ENCODE measurements around the gene EFNA3. TPM values are rescaled to one million over a fixed set of nuclear protein-coding genes. Genes with fewer than 3 reads are reported as not detected.

Gene EFNA3
- total RNA-seq, 4 donors from 2014 or later, result 2.3 to 8.7 (median 5.3) TPM

DNA sequence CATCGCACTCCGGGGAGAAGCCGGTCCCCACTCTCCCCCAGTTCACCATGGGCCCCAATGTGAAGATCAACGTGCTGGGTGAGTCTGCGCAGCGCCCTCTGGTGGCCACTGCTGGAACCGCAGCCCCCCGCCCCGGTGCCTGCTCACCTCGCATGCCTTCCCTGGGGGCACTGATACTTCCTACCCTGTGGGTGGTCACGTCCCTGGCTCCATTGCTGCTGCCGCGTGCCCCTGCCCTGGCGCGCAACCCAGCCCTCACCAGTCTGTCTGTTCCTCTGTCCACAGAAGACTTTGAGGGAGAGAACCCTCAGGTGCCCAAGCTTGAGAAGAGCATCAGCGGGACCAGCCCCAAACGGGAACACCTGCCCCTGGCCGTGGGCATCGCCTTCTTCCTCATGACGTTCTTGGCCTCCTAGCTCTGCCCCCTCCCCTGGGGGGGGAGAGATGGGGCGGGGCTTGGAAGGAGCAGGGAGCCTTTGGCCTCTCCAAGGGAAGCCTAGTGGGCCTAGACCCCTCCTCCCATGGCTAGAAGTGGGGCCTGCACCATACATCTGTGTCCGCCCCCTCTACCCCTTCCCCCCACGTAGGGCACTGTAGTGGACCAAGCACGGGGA, 7.6 kb downstream of the EFNA3 start:
- peak; percentile 79 to 89 (median 85) for DNase-seq
- Histone ChIP-seq H3K36me3 (no peaks in the 10 kb centered on the region), H3K9me3 (no peaks in the 10 kb centered on the region), H3K27me3 (peaks cover 0 to 23% of the 10 kb centered on the region in 2 donors), H3K4me1 (peaks cover 3 to 48% (median 26%) of the 10 kb centered on the region in 4 donors), H3K4me3 (peak overlapping the region; percentile 61 to 75 (median 62)), H3K27ac (peak overlapping the region; percentile 81 to 93 (median 90))
- TF ChIP-seq, protein P1, sequence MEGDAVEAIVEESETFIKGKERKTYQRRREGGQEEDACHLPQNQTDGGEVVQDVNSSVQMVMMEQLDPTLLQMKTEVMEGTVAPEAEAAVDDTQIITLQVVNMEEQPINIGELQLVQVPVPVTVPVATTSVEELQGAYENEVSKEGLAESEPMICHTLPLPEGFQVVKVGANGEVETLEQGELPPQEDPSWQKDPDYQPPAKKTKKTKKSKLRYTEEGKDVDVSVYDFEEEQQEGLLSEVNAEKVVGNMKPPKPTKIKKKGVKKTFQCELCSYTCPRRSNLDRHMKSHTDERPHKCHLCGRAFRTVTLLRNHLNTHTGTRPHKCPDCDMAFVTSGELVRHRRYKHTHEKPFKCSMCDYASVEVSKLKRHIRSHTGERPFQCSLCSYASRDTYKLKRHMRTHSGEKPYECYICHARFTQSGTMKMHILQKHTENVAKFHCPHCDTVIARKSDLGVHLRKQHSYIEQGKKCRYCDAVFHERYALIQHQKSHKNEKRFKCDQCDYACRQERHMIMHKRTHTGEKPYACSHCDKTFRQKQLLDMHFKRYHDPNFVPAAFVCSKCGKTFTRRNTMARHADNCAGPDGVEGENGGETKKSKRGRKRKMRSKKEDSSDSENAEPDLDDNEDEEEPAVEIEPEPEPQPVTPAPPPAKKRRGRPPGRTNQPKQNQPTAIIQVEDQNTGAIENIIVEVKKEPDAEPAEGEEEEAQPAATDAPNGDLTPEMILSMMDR (IDR thresholded peaks at IDR 0.05), result peak; percentile 90 to 100 (median 94)
- no peak for TF ChIP-seq POLR2A (IDR thresholded peaks at IDR 0.05)

DNA sequence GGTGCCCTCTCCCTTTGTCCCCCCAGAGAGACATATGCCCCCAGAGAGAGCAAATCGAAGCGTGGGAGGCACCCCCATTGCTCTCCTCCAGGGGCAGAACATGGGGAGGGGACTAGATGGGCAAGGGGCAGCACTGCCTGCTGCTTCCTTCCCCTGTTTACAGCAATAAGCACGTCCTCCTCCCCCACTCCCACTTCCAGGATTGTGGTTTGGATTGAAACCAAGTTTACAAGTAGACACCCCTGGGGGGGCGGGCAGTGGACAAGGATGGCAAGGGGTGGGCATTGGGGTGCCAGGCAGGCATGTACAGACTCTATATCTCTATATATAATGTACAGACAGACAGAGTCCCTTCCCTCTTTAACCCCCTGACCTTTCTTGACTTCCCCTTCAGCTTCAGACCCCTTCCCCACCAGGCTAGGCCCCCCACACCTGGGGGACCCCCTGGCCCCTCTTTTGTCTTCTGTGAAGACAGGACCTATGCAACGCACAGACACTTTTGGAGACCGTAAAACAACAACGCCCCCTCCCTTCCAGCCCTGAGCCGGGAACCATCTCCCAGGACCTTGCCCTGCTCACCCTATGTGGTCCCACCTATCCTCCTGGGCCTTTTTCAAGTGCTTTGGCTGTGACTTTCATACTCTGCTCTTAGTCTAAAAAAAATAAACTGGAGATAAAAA, 8.4 kb downstream of the EFNA3 start:
- Histone ChIP-seq H3K4me1 (peaks cover 9 to 46% (median 19%) of the 10 kb centered on the region in 4 donors), H3K4me3 (no peak overlapping the region), H3K36me3 (no peaks in the 10 kb centered on the region), H3K27me3 (peaks cover 0 to 16% of the 10 kb centered on the region in 2 donors), H3K9me3 (no peaks in the 10 kb centered on the region), H3K27ac (no peak overlapping the region)
- DNase-seq, result peak in 1 of 3 donors; percentile 47
- TF ChIP-seq, protein P1 (IDR thresholded peaks at IDR 0.05), result no peak
- TF ChIP-seq POLR2A (IDR thresholded peaks at IDR 0.05), result no peak

DNA sequence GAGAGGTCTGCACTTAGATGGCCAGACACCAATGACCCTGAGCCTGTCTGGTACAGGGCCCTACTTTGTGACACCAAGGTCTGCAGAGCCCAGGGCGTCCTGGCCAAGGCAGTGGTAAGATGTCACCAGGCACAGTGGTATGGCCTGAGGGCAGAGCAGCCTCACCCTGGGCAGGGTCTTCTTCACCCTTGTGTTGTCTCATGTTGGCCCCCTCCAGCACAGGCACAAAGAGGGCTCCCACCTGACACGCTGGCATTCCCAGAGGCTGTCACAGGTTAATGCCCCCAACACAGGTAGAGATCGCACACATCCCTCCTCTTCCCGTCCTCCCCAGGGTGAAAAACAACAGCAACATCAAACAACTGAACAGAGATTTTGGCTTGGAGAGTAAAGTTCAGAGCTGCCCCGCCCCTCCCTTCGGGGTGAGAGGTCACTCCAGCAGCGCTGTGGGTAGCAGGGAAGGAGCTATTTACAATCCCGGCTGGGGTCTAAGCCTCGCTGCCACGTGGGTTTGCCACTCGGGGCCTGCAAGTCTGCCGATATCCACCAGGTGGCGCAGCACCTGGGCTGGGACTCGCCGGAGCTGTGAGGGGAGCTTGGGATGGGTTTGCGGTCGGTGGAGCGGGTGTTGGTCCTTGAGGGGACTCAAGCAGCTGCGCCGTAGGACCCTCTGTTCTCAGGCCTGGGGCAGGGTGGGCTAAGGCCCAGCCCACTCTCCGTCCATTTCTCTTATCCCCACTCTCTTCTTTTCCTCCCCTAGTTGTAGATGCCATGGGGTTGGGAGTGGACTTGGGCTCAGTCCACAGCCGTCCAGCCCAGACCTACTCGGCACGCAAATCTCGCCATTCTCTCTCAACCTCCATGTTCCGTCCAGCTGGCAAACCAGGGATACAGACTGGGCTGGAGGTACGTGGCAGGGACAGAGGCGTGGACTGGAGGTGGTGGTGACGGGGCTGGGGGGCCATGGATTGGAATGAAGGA, 12.7 kb downstream of the EFNA3 start:
- Histone ChIP-seq H3K27ac (no peak overlapping the region), H3K4me3 (no peak overlapping the region), H3K36me3 (no peaks in the 10 kb centered on the region), H3K4me1 (peaks cover 0 to 23% (median 4%) of the 10 kb centered on the region in 4 donors), H3K9me3 (no peaks in the 10 kb centered on the region), H3K27me3 (no peaks in the 10 kb centered on the region)
- no peak for TF ChIP-seq POLR2A (IDR thresholded peaks at IDR 0.05)
- TF ChIP-seq, protein P1 (IDR thresholded peaks at IDR 0.05), result peak; percentile 95 to 98 (median 97)
- DNase-seq, result peak; percentile 76 to 90 (median 84)

DNA sequence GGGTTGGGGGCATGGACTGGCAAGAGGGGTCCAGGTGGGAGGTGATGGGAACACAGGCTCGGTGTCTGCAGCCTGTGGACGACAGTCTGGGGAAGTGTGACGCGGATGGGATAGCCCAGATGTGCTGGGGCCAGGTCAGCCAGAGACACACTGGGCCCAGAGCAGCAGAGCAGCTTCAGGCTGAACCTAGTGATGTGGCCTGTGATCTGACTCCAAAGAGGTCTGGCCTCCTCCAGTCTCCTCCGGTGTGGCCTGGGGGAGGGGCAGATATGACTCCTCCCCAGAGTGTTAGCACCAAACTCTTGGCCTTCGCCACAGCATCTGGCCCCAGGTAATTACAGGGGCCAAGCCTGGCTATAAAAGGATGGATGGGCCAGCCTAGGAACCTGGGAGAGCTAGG, 13.5 kb downstream of the EFNA3 start:
- DNase-seq, result peak in 1 of 3 donors; percentile 22
- peaks cover 0 to 20% (median 3%) of the 10 kb centered on the region in 4 donors for H3K4me1 ChIP-seq
- H3K27ac ChIP-seq, result no peak overlapping the region
- H3K4me3 ChIP-seq, result no peak overlapping the region
- H3K9me3 ChIP-seq, result no peaks in the 10 kb centered on the region
- H3K36me3 ChIP-seq, result no peaks in the 10 kb centered on the region
- no peak for TF ChIP-seq POLR2A (IDR thresholded peaks at IDR 0.05)
- TF ChIP-seq, protein P1 (IDR thresholded peaks at IDR 0.05), result no peak
- H3K27me3 ChIP-seq, result no peaks in the 10 kb centered on the region

DNA sequence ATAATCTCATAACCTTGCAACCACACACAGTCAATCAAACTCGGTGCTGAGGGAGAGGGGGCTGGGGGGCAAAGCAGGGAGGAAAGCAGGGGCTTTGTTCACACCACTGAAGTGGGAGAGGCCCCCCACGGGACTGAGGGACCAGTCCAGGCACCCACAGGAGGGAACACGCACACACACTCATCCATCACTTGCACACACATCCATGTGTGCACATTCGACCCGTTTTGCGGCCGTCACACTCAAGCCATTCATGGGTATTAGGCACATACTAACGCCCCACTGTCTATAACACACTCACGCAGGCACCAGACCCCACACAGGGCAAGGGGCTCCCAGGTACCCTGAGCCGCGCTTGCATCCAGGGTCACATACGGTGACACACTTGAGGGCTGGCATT, 14.0 kb downstream of the EFNA3 start:
- no peak overlapping the region for H3K4me3 ChIP-seq
- DNase-seq, result peak in 1 of 3 donors; percentile 41
- TF ChIP-seq, protein P1 (IDR thresholded peaks at IDR 0.05), result no peak
- no peak for TF ChIP-seq POLR2A (IDR thresholded peaks at IDR 0.05)
- H3K27me3 ChIP-seq, result no peaks in the 10 kb centered on the region
- H3K9me3 ChIP-seq, result no peaks in the 10 kb centered on the region
- H3K27ac ChIP-seq, result no peak overlapping the region
- H3K36me3 ChIP-seq, result no peaks in the 10 kb centered on the region
- H3K4me1 ChIP-seq, result peaks cover 0 to 20% (median 3%) of the 10 kb centered on the region in 4 donors
